SU-DHL-6 (cell line): ENCODE results near the gene KIF1C.
A peak's percentile ranks its signal among the peaks of the same experiment; 100 is the strongest.

Experiments used
- H2AFZ ChIP-seq: fragments of 200-600 bp; sonication (generic); 2 replicates; pipeline ENCODE4 v1.6.1; 2014; ENCODE audit warnings: low read depth, mild to moderate bottlenecking, moderate library complexity, mixed read lengths, antibody characterized with exemption, low read length; ENCODE audit not compliant: severe bottlenecking
- H3F3A ChIP-seq: fragments of 200-600 bp; shearing (Covaris generic); 2 replicates; pipeline ENCODE4 v1.6.0; 2016; ENCODE audit warnings: antibody characterized with exemption, mild to moderate bottlenecking; ENCODE audit not compliant: insufficient read depth
- H3K27ac ChIP-seq: fragments of 200-600 bp; sonication (generic); 2 replicates; pipeline ENCODE4 v1.5.1; 2016; ENCODE audit warnings: low read depth, mild to moderate bottlenecking, low read length, moderate library complexity, mixed read lengths
- H3K27me3 ChIP-seq: fragments of 200-600 bp; sonication (generic), shearing (Covaris generic); 2 replicates; pipeline ENCODE4 v1.6.0; 2014; ENCODE audit warnings: mild to moderate bottlenecking, low read length
- H3K36me3 ChIP-seq: fragments of 200-600 bp; sonication (generic); 2 replicates; pipeline ENCODE4 v1.6.1; 2014; ENCODE audit warnings: mild to moderate bottlenecking, low read length, mixed read lengths
- H3K4me2 ChIP-seq: fragments of 300-600, 200-600 bp; shearing (Covaris generic), sonication (generic); 2 replicates; pipeline ENCODE4 v1.6.0; 2014; ENCODE audit warnings: low read length, low read depth, mild to moderate bottlenecking; ENCODE audit not compliant: poor library complexity, severe bottlenecking
- H3K4me3 ChIP-seq: fragments of 200-600 bp; sonication (generic); 2 replicates; pipeline ENCODE4 v1.5.1; 2014; ENCODE audit warnings: antibody characterized with exemption, low read length, mild to moderate bottlenecking, mixed read lengths; ENCODE audit not compliant: insufficient read depth, poor library complexity, severe bottlenecking
- H3K79me2 ChIP-seq: fragments of 200-600 bp; sonication (generic); 2 replicates; pipeline ENCODE4 v1.6.1; 2014; ENCODE audit warnings: mild to moderate bottlenecking, low read length, moderate library complexity; ENCODE audit not compliant: insufficient read depth
- H3K9ac ChIP-seq: fragments of 200-600 bp; sonication (generic); 2 replicates; pipeline ENCODE4 v1.7.0; 2014; ENCODE audit warnings: mild to moderate bottlenecking, low read length
- H3K9me2 ChIP-seq: fragments of 200-600 bp; sonication (generic); replicated peaks from 2 replicates; pipeline ENCODE4 v1.6.1; 2014; ENCODE audit warnings: low read length; ENCODE audit not compliant: insufficient read depth
- H3K9me3 ChIP-seq: fragments of 200-600 bp; sonication (generic); 2 replicates; pipeline ENCODE4 v1.6.1; 2014; ENCODE audit warnings: low read length, mixed read lengths; ENCODE audit not compliant: insufficient read depth
- H4K20me1 ChIP-seq: fragments of 200-600 bp; sonication (generic); 2 replicates; pipeline ENCODE4 v1.6.1; 2014; ENCODE audit warnings: low read depth, mild to moderate bottlenecking, antibody characterized with exemption, low read length, moderate library complexity, mixed read lengths
- EZH2phosphoT487 ChIP-seq: fragments of 200-600 bp; sonication (generic), shearing (Covaris generic); conservative IDR thresholded peaks from 2 replicates; pipeline ENCODE4 v1.6.1; 2018; ENCODE audit warnings: mild to moderate bottlenecking, antibody characterized with exemption, low read length, moderate library complexity, mixed read lengths
- TF ChIP-seq, protein P1 (sequence below): fragments of 200-600 bp; sonication (generic); IDR thresholded peaks from one replicate; pipeline ENCODE4 v1.5.1; 2017; ENCODE audit warnings: antibody characterized with exemption, mild to moderate bottlenecking, low read length, moderate library complexity; ENCODE audit not compliant: insufficient read depth, poor library complexity, severe bottlenecking

The KIF1C gene

DNA sequence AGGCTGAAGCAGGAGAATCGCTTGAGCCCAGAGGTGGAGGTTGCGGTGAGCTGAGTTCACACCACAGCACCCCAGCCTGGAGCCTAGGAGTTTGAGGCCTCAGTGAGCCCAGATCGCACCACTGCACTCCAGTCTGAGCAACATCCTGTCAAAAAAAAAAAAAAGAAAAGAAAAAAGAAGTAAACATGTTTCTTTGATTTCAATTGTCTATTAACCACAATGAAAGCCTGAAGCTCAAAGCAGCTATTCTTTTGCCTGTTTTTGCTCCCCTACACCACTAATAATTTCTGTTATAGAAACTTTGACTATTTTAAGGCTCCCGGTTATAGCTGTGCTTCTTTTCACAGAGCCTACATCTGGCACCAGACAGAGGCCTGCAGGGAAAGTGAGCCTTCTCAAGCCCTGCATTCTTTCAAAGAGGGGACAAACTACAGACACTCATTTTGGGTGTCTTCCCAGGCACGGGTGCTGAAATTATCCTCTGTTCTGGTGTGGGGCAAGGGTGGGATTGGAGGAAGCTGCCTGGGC lies 51.6 kb downstream of the KIF1C start:
- Histone ChIP-seq H3K9ac (peak overlapping the region; percentile 10; the same call in 1 of the 2 replicates), H3K27me3 (no peaks in the 10 kb centered on the region), H2AFZ (peak overlapping the region; percentile 52), H3K4me2 (no peak overlapping the region), H3F3A (no peaks in the 10 kb centered on the region), H3K4me3 (no peak overlapping the region), H3K27ac (peak overlapping the region; percentile 63), H4K20me1 (no peaks in the 10 kb centered on the region), H3K79me2 (no peaks in the 10 kb centered on the region), H3K36me3 (no peaks in the 10 kb centered on the region), H3K9me2 (no peaks in the 10 kb centered on the region), H3K9me3 (no peaks in the 10 kb centered on the region)
- TF ChIP-seq EZH2phosphoT487: no peak
- TF ChIP-seq, protein P1, sequence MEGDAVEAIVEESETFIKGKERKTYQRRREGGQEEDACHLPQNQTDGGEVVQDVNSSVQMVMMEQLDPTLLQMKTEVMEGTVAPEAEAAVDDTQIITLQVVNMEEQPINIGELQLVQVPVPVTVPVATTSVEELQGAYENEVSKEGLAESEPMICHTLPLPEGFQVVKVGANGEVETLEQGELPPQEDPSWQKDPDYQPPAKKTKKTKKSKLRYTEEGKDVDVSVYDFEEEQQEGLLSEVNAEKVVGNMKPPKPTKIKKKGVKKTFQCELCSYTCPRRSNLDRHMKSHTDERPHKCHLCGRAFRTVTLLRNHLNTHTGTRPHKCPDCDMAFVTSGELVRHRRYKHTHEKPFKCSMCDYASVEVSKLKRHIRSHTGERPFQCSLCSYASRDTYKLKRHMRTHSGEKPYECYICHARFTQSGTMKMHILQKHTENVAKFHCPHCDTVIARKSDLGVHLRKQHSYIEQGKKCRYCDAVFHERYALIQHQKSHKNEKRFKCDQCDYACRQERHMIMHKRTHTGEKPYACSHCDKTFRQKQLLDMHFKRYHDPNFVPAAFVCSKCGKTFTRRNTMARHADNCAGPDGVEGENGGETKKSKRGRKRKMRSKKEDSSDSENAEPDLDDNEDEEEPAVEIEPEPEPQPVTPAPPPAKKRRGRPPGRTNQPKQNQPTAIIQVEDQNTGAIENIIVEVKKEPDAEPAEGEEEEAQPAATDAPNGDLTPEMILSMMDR: no peak

DNA sequence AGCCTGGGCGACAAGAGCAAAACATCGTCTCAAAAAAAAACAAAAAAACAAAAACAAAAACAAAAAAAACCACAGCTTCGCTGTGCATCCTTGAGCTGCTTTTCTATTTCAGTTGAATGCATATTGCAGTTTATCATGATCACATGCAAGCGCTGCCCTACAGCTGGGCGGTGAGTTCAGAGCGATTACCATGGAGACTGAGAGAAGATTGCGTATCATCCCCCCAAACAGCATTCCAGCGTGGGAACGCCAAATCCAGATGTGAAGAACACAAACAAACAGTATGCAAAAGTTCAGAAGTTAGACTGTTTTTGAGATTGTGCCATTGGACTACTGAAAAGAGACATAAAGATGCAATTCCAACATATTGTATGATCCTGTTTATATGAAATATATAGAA lies 52.5 kb downstream of the KIF1C start:
- H3K36me3 ChIP-seq: no peaks in the 10 kb centered on the region
- no peak overlapping the region for H3K27ac ChIP-seq
- H3K9me3 ChIP-seq: no peaks in the 10 kb centered on the region
- no peaks in the 10 kb centered on the region for H3F3A ChIP-seq
- H3K4me2 ChIP-seq: no peak overlapping the region
- H4K20me1 ChIP-seq: no peaks in the 10 kb centered on the region
- H3K9ac ChIP-seq: no peak overlapping the region
- TF ChIP-seq, protein P1: no peak
- TF ChIP-seq EZH2phosphoT487: no peak
- H3K9me2 ChIP-seq: no peaks in the 10 kb centered on the region
- no peaks in the 10 kb centered on the region for H3K27me3 ChIP-seq
- no peak overlapping the region for H2AFZ ChIP-seq
- no peak overlapping the region for H3K4me3 ChIP-seq
- H3K79me2 ChIP-seq: no peaks in the 10 kb centered on the region

DNA sequence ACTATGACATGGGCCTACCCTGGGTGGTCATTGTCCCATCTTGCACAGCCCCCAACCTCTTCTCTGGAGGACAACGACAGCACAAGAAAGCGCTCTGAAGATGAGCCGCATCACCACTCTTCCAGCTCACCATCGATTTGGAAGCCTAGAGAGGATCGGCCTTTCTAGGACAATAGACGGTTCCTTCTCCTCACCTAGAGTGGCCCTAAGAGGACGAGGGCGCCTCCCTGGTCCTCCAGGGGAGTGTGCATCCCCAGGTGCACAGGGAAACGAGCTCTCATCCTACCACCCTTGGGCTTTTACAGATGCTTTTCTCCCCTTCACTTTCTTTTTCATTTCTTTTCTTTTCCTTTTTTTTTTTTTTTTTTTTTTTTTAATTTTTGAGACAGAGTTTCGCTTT lies 57.8 kb downstream of the KIF1C start:
- Histone ChIP-seq H2AFZ (no peak overlapping the region), H3K27me3 (no peaks in the 10 kb centered on the region), H3K4me3 (no peak overlapping the region), H3K9me2 (no peaks in the 10 kb centered on the region), H3F3A (no peaks in the 10 kb centered on the region), H3K9me3 (no peaks in the 10 kb centered on the region), H4K20me1 (no peaks in the 10 kb centered on the region), H3K4me2 (no peak overlapping the region), H3K27ac (no peak overlapping the region), H3K79me2 (no peaks in the 10 kb centered on the region), H3K9ac (no peak overlapping the region), H3K36me3 (no peaks in the 10 kb centered on the region)
- TF ChIP-seq, protein P1: no peak
- TF ChIP-seq EZH2phosphoT487: no peak
